HepG2 (cell line): ENCODE data around the gene OVCH2. TPM values are rescaled to one million over a fixed set of nuclear protein-coding genes. Genes with fewer than 3 reads are reported as not detected.
A peak's percentile ranks its signal among the peaks of the same experiment; 100 is the strongest.

Experiments
- ATAC-seq: fragments of 200-7000 bp; cut with Tn5 transposase; 3 replicates; pipeline ENCODE4 v1.9.1; 2020; ENCODE audit warnings: mild to moderate bottlenecking, moderate library complexity
- BruUV-seq: library from RNA; stranded (reverse); fragments of 400-500 nt; replicated peaks from 2 replicates; lab custom pipeline; 2021; lab: Mats Ljungman, UMichigan
- CTCF ChIA-PET: fragments of 300-600 bp; formaldehyde crosslinking; extraction: SDS; loops from one replicate; lab custom pipeline; 2021; ENCODE audit warnings: low total read pairs, inconsistent platforms, low intra/inter-chr PET ratio; lab: Yijun Ruan, JAX
- POLR2A ChIA-PET: fragments of 350-600 bp; sonication (Branson Sonifier 250); formaldehyde crosslinking; loops from one replicate; lab custom pipeline; 2020; ENCODE audit warnings: antibody characterized with exemption, inconsistent platforms; lab: Yijun Ruan, JAX
- DNase-seq: peaks from one replicate; pipeline ENCODE4 v3.0.0-alpha.2; 2015; ENCODE audit warnings: low spot score
- FAIRE-seq: peaks from 3 replicates; lab custom pipeline; 2011; peaks lifted over from hg19 to GRCh38; lab: Jason Lieb, UNC
- H2AFZ ChIP-seq: one replicate; pipeline ENCODE4 v1.6.1; 2011; ENCODE audit warnings: low read length, inconsistent platforms
- H3K27ac ChIP-seq: fragments of 300-600 bp; 3 replicates; pipeline ENCODE4 v1.8.0; 2011; ENCODE audit warnings: mixed run types, mild to moderate bottlenecking, mixed read lengths, low read length, inconsistent platforms; ENCODE audit not compliant: insufficient read depth; ENCODE audit errors: extremely low read length
- H3K27me3 ChIP-seq, 2 experiments: fragments of 200-600 bp in 1 of 2; 2 replicates in 1 of 2; 3 replicates in 1 of 2; pipeline versions ENCODE4 v1.6.0 to v1.8.0; 2011; ENCODE audit warnings: low read length in 2 of 2, mild to moderate bottlenecking in 2 of 2, moderate library complexity in 2 of 2, inconsistent platforms in 1 of 2; ENCODE audit not compliant: insufficient read depth in 2 of 2, control insufficient read depth in 1 of 2
- H3K36me3 ChIP-seq, 2 experiments: fragments of 200-600 bp in 1 of 2; replicated peaks in 1 of 2; 2 replicates in 1 of 2; 3 replicates in 1 of 2; pipeline versions ENCODE4 v1.5.1 to v1.8.0; 2011; ENCODE audit warnings: low read length in 2 of 2, inconsistent platforms in 1 of 2; ENCODE audit not compliant: insufficient read depth in 2 of 2, control insufficient read depth in 1 of 2
- H3K4me1 ChIP-seq: 2 replicates; pipeline ENCODE4 v1.5.1; 2012; ENCODE audit warnings: low read length, inconsistent platforms; ENCODE audit not compliant: insufficient read depth
- H3K4me2 ChIP-seq: 2 replicates; pipeline ENCODE4 v1.6.0; 2011; ENCODE audit warnings: low read depth, low read length, inconsistent platforms
- H3K4me3 ChIP-seq, 3 experiments: fragments of 200-600 bp in 1 of 3; sonication (generic), shearing (Covaris generic) in 1 of 3; replicated peaks in 1 of 3; 2 replicates each; pipeline ENCODE4 v1.5.1; 2011 to 2016; ENCODE audit warnings: low read length in 3 of 3, inconsistent platforms in 2 of 3, low read depth in 2 of 3, mild to moderate bottlenecking in 2 of 3, control low read depth in 1 of 3, mixed read lengths in 1 of 3; ENCODE audit not compliant: insufficient read depth in 1 of 3
- H3K79me2 ChIP-seq: one replicate; pipeline ENCODE4 v1.6.1; 2011; ENCODE audit warnings: low read length, inconsistent platforms; ENCODE audit not compliant: insufficient read depth
- H3K9ac ChIP-seq: 2 replicates; pipeline ENCODE4 v1.6.0; 2011; ENCODE audit warnings: mild to moderate bottlenecking, low read depth, low read length, inconsistent platforms; ENCODE audit not compliant: insufficient read depth
- H3K9me3 ChIP-seq: 2 replicates; pipeline ENCODE4 v1.5.1; 2012; ENCODE audit warnings: mild to moderate bottlenecking, low read length
- H4K20me1 ChIP-seq: 2 replicates; pipeline ENCODE4 v1.6.0; 2011; ENCODE audit warnings: inconsistent platforms, mild to moderate bottlenecking, low read length, moderate library complexity; ENCODE audit not compliant: insufficient read depth
- CENPX ChIP-seq: sonication (generic); formaldehyde crosslinking; IDR thresholded peaks from 2 replicates; pipeline ENCODE4 v1.9.0; 2021; ENCODE audit warnings: mild to moderate bottlenecking, missing genetic modification reagents, moderate library complexity
- JDP2 ChIP-seq: sonication (generic); formaldehyde crosslinking; IDR thresholded peaks from 2 replicates; pipeline ENCODE4 v1.8.1; 2022; ENCODE audit warnings: missing genetic modification reagents, borderline replicate concordance
- MYNN ChIP-seq: sonication (generic); formaldehyde crosslinking; IDR thresholded peaks from 2 replicates; pipeline ENCODE4 v1.4.0; 2020; ENCODE audit warnings: mild to moderate bottlenecking, low read depth, missing genetic modification reagents
- RCOR2 ChIP-seq: IDR thresholded peaks from 2 replicates; pipeline ENCODE4 v1.6.1; 2016; ENCODE audit warnings: missing biosample characterization, missing genetic modification reagents
- SMC3 ChIP-seq: IDR thresholded peaks from 2 replicates; pipeline ENCODE4 v1.6.1; 2011; ENCODE audit warnings: low read length, improper control_type of control experiment
- SP140L ChIP-seq: sonication (generic); formaldehyde crosslinking; IDR thresholded peaks from 2 replicates; pipeline ENCODE4 v1.4.0; 2020; ENCODE audit warnings: missing genetic modification reagents, borderline replicate concordance
- STAG1 ChIP-seq: sonication (generic); formaldehyde crosslinking; IDR thresholded peaks from 2 replicates; pipeline ENCODE4 v1.4.0; 2020; ENCODE audit warnings: missing genetic modification reagents
- STAT5B ChIP-seq: sonication (generic); formaldehyde crosslinking; IDR thresholded peaks from 2 replicates; pipeline ENCODE4 v1.4.0; 2020; ENCODE audit warnings: missing genetic modification reagents
- ZNF333 ChIP-seq: sonication (generic); formaldehyde crosslinking; IDR thresholded peaks from 2 replicates; pipeline ENCODE4 v1.4.0; 2020; ENCODE audit warnings: mild to moderate bottlenecking, missing genetic modification reagents, borderline replicate concordance
- ZNF350 ChIP-seq: sonication (generic); formaldehyde crosslinking; IDR thresholded peaks from 2 replicates; pipeline ENCODE4 v1.4.0; 2020; ENCODE audit warnings: mild to moderate bottlenecking, low read depth, missing genetic modification reagents, borderline replicate concordance
- ZNF44 ChIP-seq: sonication (generic); formaldehyde crosslinking; IDR thresholded peaks from 2 replicates; pipeline ENCODE4 v1.5.1; 2020; ENCODE audit warnings: mild to moderate bottlenecking, missing genetic modification reagents
- ZSCAN21 ChIP-seq: sonication (generic); formaldehyde crosslinking; IDR thresholded peaks from 2 replicates; pipeline ENCODE4 v1.8.0; 2022; ENCODE audit warnings: mild to moderate bottlenecking, missing genetic modification reagents, moderate library complexity, borderline replicate concordance
- ZSCAN22 ChIP-seq: sonication (generic); formaldehyde crosslinking; IDR thresholded peaks from 2 replicates; pipeline ENCODE4 v1.4.0; 2020; ENCODE audit warnings: mild to moderate bottlenecking, missing genetic modification reagents
- WGBS: methylation state at CpG from one replicate; pipeline ENCODE4 v1.1.6; 2017; ENCODE audit warnings: low lambda C conversion rate; 5-methylcytosine and 5-hydroxymethylcytosine counted together
- in situ Hi-C: cut with HindIII; loops from 2 replicates; pipeline ENCODE4 v1.10.0; 2017; ENCODE audit warnings: low pct_unique_long_range_greater_than_20kb; ENCODE audit not compliant: extremely low pct_ligation_motif_present
- intact Hi-C: fragments of 100-400 bp; cut with micrococcal nuclease; formaldehyde crosslinking; loops from one replicate; pipeline ENCODE4 v1.10.0; 2022; ENCODE audit not compliant: unreplicated experiment
- polyA plus RNA-seq, 8 experiments: library from polyadenylated mRNA; depleted of rRNA in 3 of 8; stranded (reverse) in 7 of 8; unstranded in 1 of 8; fragments of >200 nt; fragmentation: Illumina TruSeq in 4 of 8; extraction: Trizol in 4 of 8; gene quantifications; 2 replicates each; pipeline versions ENCODE4 v1.2.1 to v1.2.3, GENCODE V29; 2011 to 2016; ENCODE audit warnings: low read depth in 4 of 8, missing spikeins in 1 of 8, mixed read lengths in 1 of 8; ENCODE audit not compliant: insufficient read depth in 1 of 8
- total RNA-seq, 5 experiments: library from RNA; depleted of rRNA; stranded (reverse); fragments of >200 nt; fragmentation: Illumina TruSeq; extraction: Trizol; gene quantifications; 2 replicates each; pipeline ENCODE4 v1.2.3, GENCODE V29; 2016; ENCODE audit warnings: low read depth in 1 of 5
- TF ChIP-seq, protein P1 (sequence below): sonication (generic); formaldehyde crosslinking; IDR thresholded peaks from 2 replicates; pipeline ENCODE4 v1.5.0; 2020; ENCODE audit warnings: mild to moderate bottlenecking, missing genetic modification reagents, moderate library complexity

The OVCH2 gene
- total and polyA plus RNA-seq, 2 of the 13 experiments (the other 11 are each of a cell fraction or from before 2014, with no cell fraction given) = not detected

DNA sequence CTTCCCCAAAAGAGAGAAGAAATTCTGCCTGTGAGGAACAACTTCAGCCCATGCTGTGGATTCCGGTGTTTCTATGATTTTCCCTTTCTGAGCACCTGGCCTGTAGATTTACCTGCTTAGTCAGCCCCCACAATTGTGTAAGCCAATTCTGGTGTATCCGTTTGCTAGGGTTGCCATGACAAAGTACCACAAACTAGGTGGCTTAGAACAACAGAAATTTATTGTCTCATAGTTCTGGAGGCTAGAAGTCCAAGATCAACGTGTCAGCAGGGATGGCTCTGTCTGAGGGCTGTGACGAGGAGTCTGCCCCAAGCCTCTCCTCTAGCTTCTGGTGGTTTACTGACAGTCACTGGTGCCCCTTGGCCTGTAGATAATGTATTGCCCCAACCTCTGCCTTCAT is 17.0 kb downstream of the OVCH2 start (continued):
- TF ChIP-seq ZNF350 (CRISPR knock-in tag) = no peak
- TF ChIP-seq JDP2 = no peak
- TF ChIP-seq ZSCAN22 (CRISPR knock-in tag) = no peak
- TF ChIP-seq RCOR2 (CRISPR knock-in tag) = no peak
- TF ChIP-seq ZNF44 (CRISPR knock-in tag) = no peak
- no peak for TF ChIP-seq ZNF333 (CRISPR knock-in tag)
- no peak for TF ChIP-seq STAT5B
- TF ChIP-seq SP140L = no peak
- TF ChIP-seq ZSCAN21 = no peak

DNA sequence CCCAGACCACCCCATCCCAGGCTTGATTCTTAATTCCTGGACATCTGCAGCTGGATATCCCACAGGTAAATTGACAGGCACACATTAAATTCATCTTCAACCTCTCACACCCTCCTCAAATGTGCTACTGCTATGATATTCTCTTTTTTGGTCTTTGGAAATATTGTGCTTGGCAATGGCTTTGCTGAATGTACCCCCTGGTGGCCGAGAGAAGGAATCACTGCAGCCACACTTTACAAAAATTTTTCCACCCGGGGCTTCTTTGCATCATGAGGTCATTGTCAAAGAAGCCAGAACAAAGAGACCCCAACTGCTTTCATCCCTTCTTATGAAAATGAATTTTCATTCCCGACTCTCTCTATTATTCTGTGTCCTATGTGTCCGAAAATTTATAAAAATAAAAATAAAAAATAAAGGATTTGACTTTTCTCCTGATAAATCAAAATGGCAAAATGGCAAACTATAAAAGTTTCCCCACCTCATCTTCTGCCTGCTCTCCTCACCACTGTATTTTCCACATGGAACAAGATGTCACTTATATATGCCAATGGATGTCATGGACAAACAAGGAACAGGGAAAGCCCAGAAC is 17.9 kb downstream of the OVCH2 start:
- no peak overlapping the region for H3K4me2 ChIP-seq
- no peak for TF ChIP-seq CENPX (CRISPR knock-in tag)
- TF ChIP-seq MYNN = no peak
- TF ChIP-seq, protein P1, sequence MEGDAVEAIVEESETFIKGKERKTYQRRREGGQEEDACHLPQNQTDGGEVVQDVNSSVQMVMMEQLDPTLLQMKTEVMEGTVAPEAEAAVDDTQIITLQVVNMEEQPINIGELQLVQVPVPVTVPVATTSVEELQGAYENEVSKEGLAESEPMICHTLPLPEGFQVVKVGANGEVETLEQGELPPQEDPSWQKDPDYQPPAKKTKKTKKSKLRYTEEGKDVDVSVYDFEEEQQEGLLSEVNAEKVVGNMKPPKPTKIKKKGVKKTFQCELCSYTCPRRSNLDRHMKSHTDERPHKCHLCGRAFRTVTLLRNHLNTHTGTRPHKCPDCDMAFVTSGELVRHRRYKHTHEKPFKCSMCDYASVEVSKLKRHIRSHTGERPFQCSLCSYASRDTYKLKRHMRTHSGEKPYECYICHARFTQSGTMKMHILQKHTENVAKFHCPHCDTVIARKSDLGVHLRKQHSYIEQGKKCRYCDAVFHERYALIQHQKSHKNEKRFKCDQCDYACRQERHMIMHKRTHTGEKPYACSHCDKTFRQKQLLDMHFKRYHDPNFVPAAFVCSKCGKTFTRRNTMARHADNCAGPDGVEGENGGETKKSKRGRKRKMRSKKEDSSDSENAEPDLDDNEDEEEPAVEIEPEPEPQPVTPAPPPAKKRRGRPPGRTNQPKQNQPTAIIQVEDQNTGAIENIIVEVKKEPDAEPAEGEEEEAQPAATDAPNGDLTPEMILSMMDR = peak; percentile 64
- peak; percentile 63 for TF ChIP-seq SMC3
- peak; percentile 63 for TF ChIP-seq STAG1 (CRISPR knock-in tag)
- TF ChIP-seq, all 625 proteins: peak for 3
- Histone ChIP-seq H3K27me3 (peaks cover 0 to 25% of the 10 kb centered on the region in 2 experiments; a peak in 2 of 5 replicates), H3K9ac (no peak overlapping the region), H3K27ac (no peak overlapping the region), H4K20me1 (no peaks in the 10 kb centered on the region), H3K36me3 (no peaks in the 10 kb centered on the region), H3K79me2 (no peaks in the 10 kb centered on the region), H3K9me3 (no peaks in the 10 kb centered on the region), H2AFZ (no peak overlapping the region), H3K4me3 (no peak overlapping the region), H3K4me1 (peaks cover 8% of the 10 kb centered on the region; the same call in 1 of the 2 replicates)
- ATAC-seq (peak; percentile 38; the same call in 2 of the 3 replicates), FAIRE-seq (no peak), DNase-seq (peak; percentile 16)
- BruUV-seq = no TSS peak
- 0% methylated on average over 4 of the region's 4 CpGs for WGBS
- CTCF ChIA-PET = interaction anchor here (1.4 to 1.6 kb wide), 2 partner anchors 116 to 590 kb away, joined by 5 to 7 read pairs; no protein-coding TSS in a partner anchor
- POLR2A ChIA-PET = no interaction called here
- intact Hi-C loops = loop anchor here (1.0 to 2.0 kb wide), 2 partner anchors 336 to 590 kb away; no protein-coding TSS in a partner anchor
- in situ Hi-C loops = loop anchor here (25.0 kb wide), 1 partner anchor 326 kb away; no protein-coding TSS in a partner anchor
